NCI-H748 (cell line): Measurements from ENCODE around the gene PES1.
"Not testable (repeated sequence)": the region's sequence is repeated elsewhere in the genome, so short reads cannot be mapped to it uniquely, and the experiment has no call there.

Experiments used
- DNase-seq: peaks from one replicate; lab custom pipeline; 2025; ENCODE audit not compliant: unreplicated experiment; lab: John Stamatoyannopoulos, UW

PES1 gene

GRCh38 chr22:30591588-30592359 is at the start of gene PES1:
TSS of gene PES1 (minus strand) at chr22:30591910. CDS start at chr22:30591833, 77 bp downstream.
- DNase-seq, result peak; percentile 98

- DNase-seq, result no peak
These were observed 49.2 kb upstream of the PES1 start for GRCh38 chr22:30640839-30641430.

GRCh38 chr22:30640361-30640760 is 48.7 kb upstream of the PES1 start:
- DNase-seq, result no peak

- no peak for DNase-seq
These were observed 46.0 kb upstream of the PES1 start for GRCh38 chr22:30637701-30638114.

GRCh38 chr22:30636226-30637077 is 44.7 kb upstream of the PES1 start:
- no peak for DNase-seq

GRCh38 chr22:30635273-30636225 is 43.8 kb upstream of the PES1 start, which contains the start of gene SLC35E4:
TSS of gene SLC35E4 (plus strand) at chr22:30635781. CDS start at chr22:30636451, 670 bp downstream.
- peak; percentile 83 for DNase-seq

GRCh38 chr22:30634471-30635233 is 42.9 kb upstream of the PES1 start:
- DNase-seq, result peak; percentile 79

- DNase-seq, result not testable (repeated sequence)
These were observed 39.8 kb upstream of the PES1 start for GRCh38 chr22:30631469-30631868.

GRCh38 chr22:30628491-30628890 is 36.8 kb upstream of the PES1 start:
- DNase-seq, result no peak

- no peak for DNase-seq
These were observed 35.8 kb upstream of the PES1 start for GRCh38 chr22:30627471-30627870.

GRCh38 chr22:30626413-30626812 is 34.7 kb upstream of the PES1 start:
- DNase-seq, result no peak

- not testable (repeated sequence) for DNase-seq
These were observed 28.2 kb upstream of the PES1 start for GRCh38 chr22:30619909-30620308.

- DNase-seq, result no peak
These were observed 26.1 kb upstream of the PES1 start for GRCh38 chr22:30617819-30618218.

GRCh38 chr22:30615543-30615954 is 23.8 kb upstream of the PES1 start:
- DNase-seq, result no peak

GRCh38 chr22:30614879-30615278 is 23.2 kb upstream of the PES1 start:
- no peak for DNase-seq

- no peak for DNase-seq
These were observed 22.6 kb upstream of the PES1 start for GRCh38 chr22:30614268-30614667.

GRCh38 chr22:30612789-30613188 is 21.1 kb upstream of the PES1 start:
- no peak for DNase-seq

GRCh38 chr22:30611197-30611596 is 19.5 kb upstream of the PES1 start:
- DNase-seq, result no peak

GRCh38 chr22:30610299-30610698 is 18.6 kb upstream of the PES1 start:
- DNase-seq, result no peak
